ENCODE measurements around the gene RGL1. TPM values are rescaled to one million over a fixed set of nuclear protein-coding genes. Genes with fewer than 3 reads are reported as not detected.

Gene RGL1
- total and polyA plus RNA-seq, 7 donors = 0.93 to 6.8 (median 3.9) TPM

- Histone ChIP-seq H3K27ac (no peak overlapping the region), H3K36me3 (ENCODE audit: insufficient read depth in 1 of 2, low read depth in 1 of 2) (peaks cover 0 to 16% of the 10 kb centered on the region in 2 donors), H3K4me3 (no peak overlapping the region), H3K4me1 (peaks cover 12% of the 10 kb centered on the region), H3K27me3 (ENCODE audit: insufficient read depth in 3 of 3, low read length in 2 of 3) (no peaks in the 10 kb centered on the region), H3K9me3 (no peaks in the 10 kb centered on the region)
- ATAC-seq (no peak), DNase-seq (no peak)
- 82 to 89% (median 86%) methylated on average over 4 of the region's 4 CpGs for WGBS, 3 donors
- intact Hi-C loops (cut with DNase I) = loop anchor here in 1 of 2 donors (5.0 kb wide), 1 partner anchor 52 kb away; no protein-coding TSS in a partner anchor
- no peak for TF ChIP-seq CTCF (IDR thresholded peaks at IDR 0.05)
Measured at GRCh38 chr1:183884526-183884925, 79.6 kb downstream of the RGL1 start.

GRCh38 chr1:183885142-183885735, 80.3 kb downstream of the RGL1 start:
- ATAC-seq = no peak

GRCh38 chr1:183886083-183886828, 81.3 kb downstream of the RGL1 start:
- TF ChIP-seq CTCF (IDR thresholded peaks at IDR 0.05) = no peak
- H3K4me1 ChIP-seq = peaks cover 12% of the 10 kb centered on the region
- peaks cover 0 to 16% of the 10 kb centered on the region in 2 donors for H3K36me3 ChIP-seq (ENCODE audit: insufficient read depth in 1 of 2, low read depth in 1 of 2)
- H3K9me3 ChIP-seq = no peaks in the 10 kb centered on the region
- intact Hi-C loops (cut with DNase I) = no loop called here
- no peaks in the 10 kb centered on the region for H3K27me3 ChIP-seq (ENCODE audit: insufficient read depth in 3 of 3, low read length in 2 of 3)
- H3K4me3 ChIP-seq = no peak overlapping the region
- no peak overlapping the region for H3K27ac ChIP-seq
- WGBS, 3 donors = 87 to 90% (median 88%) methylated on average over 3 of the region's 3 CpGs
- DNase-seq (no peak), ATAC-seq (no peak)

More at GRCh38 chr1:183885142-183885735, 80.3 kb downstream of the RGL1 start:
- no peak overlapping the region for H3K4me3 ChIP-seq
- no peak for TF ChIP-seq CTCF (IDR thresholded peaks at IDR 0.05)
- H3K27me3 ChIP-seq (ENCODE audit: insufficient read depth in 3 of 3, low read length in 2 of 3) = no peaks in the 10 kb centered on the region
- H3K4me1 ChIP-seq = peaks cover 12% of the 10 kb centered on the region
- no peak overlapping the region for H3K27ac ChIP-seq
- no peak for DNase-seq
- intact Hi-C loops (cut with DNase I) = no loop called here
- no peaks in the 10 kb centered on the region for H3K9me3 ChIP-seq
- WGBS, 3 donors = 85 to 97% (median 93%) methylated on average over 1 of the region's 1 CpG
- H3K36me3 ChIP-seq (ENCODE audit: insufficient read depth in 1 of 2, low read depth in 1 of 2) = peaks cover 0 to 16% of the 10 kb centered on the region in 2 donors

GRCh38 chr1:183886853-183887252, 81.9 kb downstream of the RGL1 start:
- H3K9me3 ChIP-seq = no peaks in the 10 kb centered on the region
- intact Hi-C loops (cut with DNase I) = no loop called here
- H3K27ac ChIP-seq = no peak overlapping the region
- peaks cover 0 to 16% of the 10 kb centered on the region in 2 donors for H3K36me3 ChIP-seq (ENCODE audit: insufficient read depth in 1 of 2, low read depth in 1 of 2)
- TF ChIP-seq CTCF (IDR thresholded peaks at IDR 0.05) = no peak
- ATAC-seq (no peak), DNase-seq (no peak)
- no peak overlapping the region for H3K4me3 ChIP-seq
- H3K27me3 ChIP-seq (ENCODE audit: insufficient read depth in 3 of 3, low read length in 2 of 3) = no peaks in the 10 kb centered on the region
- H3K4me1 ChIP-seq = peaks cover 13% of the 10 kb centered on the region
